Testis (tissue), 3 donors: ENCODE measurements around the gene MYH15. TPM values are rescaled to one million over a fixed set of nuclear protein-coding genes. Genes with fewer than 3 reads are reported as not detected.

ENCODE experiments used
- DNase-seq: peaks from one replicate; pipeline ENCODE4 v3.0.0-alpha.2; 2019
- H3K27ac ChIP-seq, 2 donors: fragments of 200-600 bp; sonication (generic); one replicate each; pipeline ENCODE4 v1.5.1; 2019
- H3K27me3 ChIP-seq: fragments of 200-600 bp; sonication (generic); one replicate; pipeline ENCODE4 v1.5.1; 2019
- H3K36me3 ChIP-seq: fragments of 200-600 bp; sonication (generic); one replicate; pipeline ENCODE4 v1.5.1; 2017; ENCODE audit warnings: low read depth; ENCODE audit errors: missing control alignments
- H3K4me1 ChIP-seq: fragments of 200-600 bp; sonication (generic); one replicate; pipeline ENCODE4 v1.5.1; 2019
- H3K4me3 ChIP-seq, 2 donors: fragments of 200-600 bp; sonication (generic); one replicate each; pipeline ENCODE4 v1.5.1; 2017 to 2019
- H3K9me3 ChIP-seq: fragments of 200-600 bp; sonication (generic); one replicate; pipeline ENCODE4 v1.5.1; 2017
- POLR2A ChIP-seq: fragments of 450-650 bp; IDR thresholded peaks from one replicate; pipeline ENCODE4 v1.6.1; 2017; ENCODE audit warnings: antibody characterized with exemption, mild to moderate bottlenecking, moderate library complexity
- WGBS, 2 donors: methylation state at CpG; one replicate each; pipeline ENCODE4 v1.1.5; 2018; 5-methylcytosine and 5-hydroxymethylcytosine counted together
- intact Hi-C: fragments of 100-400 bp; cut with DNase I; formaldehyde crosslinking; loops from one replicate; pipeline ENCODE4 v1.15.1; 2023; ENCODE audit warnings: low total_unique reads
- polyA plus RNA-seq: library from polyadenylated mRNA; stranded (reverse); fragments of 350-450 nt; fragmentation: Illumina TruSeq; extraction: RNeasy Lipid Tissue Mini Kit (QIAGEN cat#74804); gene quantifications from one replicate; pipeline ENCODE4 v1.2.3, GENCODE V29; 2014; ENCODE audit warnings: low read depth, low replicate concordance; ENCODE audit not compliant: insufficient read depth
- total RNA-seq, 2 donors: library from RNA; depleted of rRNA; stranded (reverse); fragments of >200 nt; gene quantifications; one replicate each; pipeline ENCODE4 v1.2.3, GENCODE V29; 2016
- TF ChIP-seq, protein P1 (sequence below), 3 experiments: fragments of 450-650 bp in 2 of 3; fragments of 200-600 bp in 1 of 3; sonication (generic) in 1 of 3; IDR thresholded peaks; one replicate each; pipeline ENCODE4 v1.5.1; 2016 to 2019; ENCODE audit warnings: antibody characterized with exemption in 3 of 3, mild to moderate bottlenecking in 2 of 3, moderate library complexity in 1 of 3

MYH15 gene
- total and polyA plus RNA-seq, 3 donors from 2014 or later = 0.91 to 2.2 (median 1.8) TPM

DNA sequence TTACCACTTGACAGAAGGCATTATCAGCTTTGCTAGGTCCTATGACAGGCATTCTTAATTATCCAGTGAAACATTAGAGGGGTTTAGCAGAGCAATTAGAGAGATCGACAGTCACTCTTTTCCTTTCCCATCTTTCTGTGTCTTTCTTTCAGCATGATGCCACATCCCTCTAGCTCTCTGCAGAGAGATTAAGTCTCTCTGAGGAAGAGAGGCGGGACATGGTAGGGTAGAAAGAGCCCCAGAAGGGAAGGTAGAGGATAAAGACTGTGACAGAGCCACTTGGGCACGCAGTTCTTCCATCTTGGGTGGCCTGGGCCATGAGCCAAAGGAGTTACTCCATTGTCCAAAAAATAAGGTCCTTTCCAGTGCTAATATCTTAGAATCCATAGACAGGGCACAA, 158.2 kb downstream of the MYH15 start:
- DNase-seq = no peak
- H3K36me3 ChIP-seq = no peaks in the 10 kb centered on the region
- no peak overlapping the region for H3K4me3 ChIP-seq
- no peaks in the 10 kb centered on the region for H3K4me1 ChIP-seq
- H3K9me3 ChIP-seq = no peaks in the 10 kb centered on the region
- no peaks in the 10 kb centered on the region for H3K27me3 ChIP-seq
- WGBS, 2 donors = 52 to 72% methylated on average over 3 of the region's 3 CpGs
- intact Hi-C loops = no loop called here
- TF ChIP-seq, protein P1, sequence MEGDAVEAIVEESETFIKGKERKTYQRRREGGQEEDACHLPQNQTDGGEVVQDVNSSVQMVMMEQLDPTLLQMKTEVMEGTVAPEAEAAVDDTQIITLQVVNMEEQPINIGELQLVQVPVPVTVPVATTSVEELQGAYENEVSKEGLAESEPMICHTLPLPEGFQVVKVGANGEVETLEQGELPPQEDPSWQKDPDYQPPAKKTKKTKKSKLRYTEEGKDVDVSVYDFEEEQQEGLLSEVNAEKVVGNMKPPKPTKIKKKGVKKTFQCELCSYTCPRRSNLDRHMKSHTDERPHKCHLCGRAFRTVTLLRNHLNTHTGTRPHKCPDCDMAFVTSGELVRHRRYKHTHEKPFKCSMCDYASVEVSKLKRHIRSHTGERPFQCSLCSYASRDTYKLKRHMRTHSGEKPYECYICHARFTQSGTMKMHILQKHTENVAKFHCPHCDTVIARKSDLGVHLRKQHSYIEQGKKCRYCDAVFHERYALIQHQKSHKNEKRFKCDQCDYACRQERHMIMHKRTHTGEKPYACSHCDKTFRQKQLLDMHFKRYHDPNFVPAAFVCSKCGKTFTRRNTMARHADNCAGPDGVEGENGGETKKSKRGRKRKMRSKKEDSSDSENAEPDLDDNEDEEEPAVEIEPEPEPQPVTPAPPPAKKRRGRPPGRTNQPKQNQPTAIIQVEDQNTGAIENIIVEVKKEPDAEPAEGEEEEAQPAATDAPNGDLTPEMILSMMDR (IDR thresholded peaks at IDR 0.05) = no peak
- TF ChIP-seq POLR2A = no peak
- no peak overlapping the region for H3K27ac ChIP-seq

DNA sequence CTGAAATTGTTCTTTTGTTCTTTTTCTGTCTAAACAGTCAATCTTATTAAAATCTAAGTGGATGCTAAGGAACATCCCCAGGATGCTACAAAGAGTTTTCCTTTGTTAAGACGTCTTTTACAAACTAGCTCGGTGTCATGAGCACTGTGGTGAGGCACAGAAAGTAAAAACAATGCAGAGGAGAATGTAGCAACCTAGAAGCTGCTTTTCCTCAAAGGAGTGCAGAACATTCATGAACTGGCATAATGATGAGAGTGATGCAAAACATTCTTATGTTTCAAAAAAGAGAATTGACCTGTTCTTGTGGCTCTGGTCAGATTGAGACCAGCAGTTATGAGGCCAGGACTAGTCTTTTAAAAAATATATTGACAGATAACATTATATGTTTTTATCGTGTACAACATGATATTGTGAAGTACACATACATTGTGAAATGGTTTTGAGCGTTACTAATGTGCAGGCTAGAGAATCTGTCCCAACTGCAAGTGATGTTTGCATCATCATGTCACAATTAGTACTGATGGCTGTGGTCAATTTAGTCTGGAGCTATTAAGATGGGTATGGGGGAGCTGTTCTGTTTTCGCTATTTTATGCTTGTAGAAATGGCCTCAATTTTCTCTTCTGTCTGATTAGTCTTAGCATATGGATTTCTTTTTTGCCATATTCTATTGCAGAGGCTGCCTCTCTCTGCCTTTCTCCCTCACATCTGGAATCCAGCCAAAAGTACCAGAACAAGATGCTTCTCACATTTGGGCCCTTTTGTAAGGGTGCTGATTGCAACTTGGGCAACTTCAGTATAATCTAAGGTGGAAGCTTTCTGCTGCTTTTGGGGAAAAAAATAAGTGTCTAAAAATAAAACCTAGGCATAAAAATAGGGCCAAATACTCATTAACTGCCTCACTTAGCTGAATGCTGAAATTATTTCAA, 163.8 kb downstream of the MYH15 start:
- Histone ChIP-seq H3K4me3 (no peak overlapping the region), H3K27me3 (no peaks in the 10 kb centered on the region), H3K36me3 (no peaks in the 10 kb centered on the region), H3K9me3 (no peaks in the 10 kb centered on the region), H3K27ac (no peak overlapping the region), H3K4me1 (no peaks in the 10 kb centered on the region)
- intact Hi-C loops = no loop called here
- TF ChIP-seq POLR2A = no peak
- TF ChIP-seq, protein P1 (IDR thresholded peaks at IDR 0.05) = no peak
- DNase-seq = no peak
- 78 to 80% methylated on average over 5 of the region's 5 CpGs for WGBS, 2 donors

DNA sequence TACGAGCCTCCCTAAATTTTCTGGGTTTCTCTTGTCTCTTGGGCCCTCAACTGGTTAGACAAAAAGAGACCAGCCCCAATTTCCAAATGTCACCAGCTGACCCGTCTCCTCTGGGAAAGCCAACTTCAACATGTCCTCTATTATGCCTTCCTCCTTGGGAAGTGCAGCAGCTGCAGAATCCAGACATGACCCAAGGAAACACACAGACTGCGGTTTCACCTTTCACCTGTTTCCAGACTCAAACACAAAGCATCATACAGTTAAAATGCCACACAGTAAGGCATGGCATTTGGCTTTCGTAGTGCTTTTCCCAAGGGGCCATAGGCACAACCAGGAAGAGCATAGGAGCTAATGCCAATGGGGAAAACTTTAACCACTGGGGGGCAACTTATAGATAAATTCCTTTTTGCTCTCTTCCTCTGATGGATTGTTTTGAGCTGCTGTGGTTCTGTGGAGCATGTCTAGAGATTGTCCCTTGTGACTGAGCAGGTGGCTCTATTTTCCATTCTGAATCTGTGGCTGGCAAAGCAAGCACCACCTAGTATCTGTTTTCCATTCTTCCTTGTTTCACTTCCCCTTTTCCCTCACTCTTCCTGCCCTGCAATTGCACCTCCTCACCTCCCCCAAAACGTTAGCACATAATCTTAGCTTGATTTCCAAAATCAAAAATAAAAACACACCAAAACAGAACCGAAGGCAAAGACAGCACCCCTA, 164.7 kb downstream of the MYH15 start:
- no peaks in the 10 kb centered on the region for H3K36me3 ChIP-seq
- H3K9me3 ChIP-seq = no peaks in the 10 kb centered on the region
- no peak overlapping the region for H3K27ac ChIP-seq
- no peak overlapping the region for H3K4me3 ChIP-seq
- no peak for TF ChIP-seq POLR2A
- TF ChIP-seq, protein P1 (IDR thresholded peaks at IDR 0.05) = no peak
- WGBS, 2 donors = 48 to 61% methylated on average over 6 of the region's 6 CpGs
- intact Hi-C loops = no loop called here
- DNase-seq = no peak
- H3K27me3 ChIP-seq = no peaks in the 10 kb centered on the region
- H3K4me1 ChIP-seq = no peaks in the 10 kb centered on the region

DNA sequence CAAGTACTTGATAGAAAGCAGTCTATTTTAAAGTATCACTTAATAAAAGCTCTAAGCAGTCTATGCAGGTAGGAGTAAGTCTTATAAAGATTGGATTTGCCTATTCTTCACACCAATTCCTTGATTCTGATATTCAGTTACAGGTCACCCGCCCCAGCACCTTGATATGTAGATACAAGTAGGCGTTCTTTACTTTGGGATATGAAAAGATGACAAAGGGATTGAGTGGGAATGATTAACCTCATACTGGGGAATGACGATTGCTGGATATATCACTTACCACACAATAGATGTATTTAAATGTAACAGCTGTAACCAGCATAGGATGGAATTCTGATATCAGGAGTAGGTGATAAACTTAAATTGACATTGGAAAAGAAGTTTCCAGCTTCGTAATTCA, 166.9 kb downstream of the MYH15 start:
- H3K9me3 ChIP-seq = no peaks in the 10 kb centered on the region
- H3K4me3 ChIP-seq = no peak overlapping the region
- H3K27ac ChIP-seq = no peak overlapping the region
- no peaks in the 10 kb centered on the region for H3K36me3 ChIP-seq
- WGBS, 2 donors = 78 to 87% methylated on average over 4 of the region's 4 CpGs
- DNase-seq = no peak
- intact Hi-C loops = no loop called here
- TF ChIP-seq, protein P1 (IDR thresholded peaks at IDR 0.05) = no peak
- no peak for TF ChIP-seq POLR2A
- no peaks in the 10 kb centered on the region for H3K27me3 ChIP-seq
- no peaks in the 10 kb centered on the region for H3K4me1 ChIP-seq
